ENCODE results near the gene GMPR2.

- no peak for TF ChIP-seq CTCF (IDR thresholded peaks at IDR 0.05; ENCODE audit: insufficient read depth, low read length, poor library complexity, severe bottlenecking)
- TF ChIP-seq EZH2phosphoT487 (conservative IDR thresholded peaks at IDR 0.05; ENCODE audit: low read length), result no peak
Measured at GRCh38 chr14:24270537-24271133, 37.9 kb downstream of the GMPR2 start.
